Activated CD8-positive, alpha-beta memory T cell treated with anti-CD3 and anti-CD28 coated beads for 1 hour (primary cell): ENCODE data around the gene RPL35.

Experiments used
- DNase-seq, 2 donors: peaks; one replicate each; pipeline ENCODE4 v3.0.0-alpha.2; 2020; ENCODE audit warnings: low read depth in 1 of 2; ENCODE audit errors: extremely low read depth in 1 of 2

The RPL35 gene

DNA sequence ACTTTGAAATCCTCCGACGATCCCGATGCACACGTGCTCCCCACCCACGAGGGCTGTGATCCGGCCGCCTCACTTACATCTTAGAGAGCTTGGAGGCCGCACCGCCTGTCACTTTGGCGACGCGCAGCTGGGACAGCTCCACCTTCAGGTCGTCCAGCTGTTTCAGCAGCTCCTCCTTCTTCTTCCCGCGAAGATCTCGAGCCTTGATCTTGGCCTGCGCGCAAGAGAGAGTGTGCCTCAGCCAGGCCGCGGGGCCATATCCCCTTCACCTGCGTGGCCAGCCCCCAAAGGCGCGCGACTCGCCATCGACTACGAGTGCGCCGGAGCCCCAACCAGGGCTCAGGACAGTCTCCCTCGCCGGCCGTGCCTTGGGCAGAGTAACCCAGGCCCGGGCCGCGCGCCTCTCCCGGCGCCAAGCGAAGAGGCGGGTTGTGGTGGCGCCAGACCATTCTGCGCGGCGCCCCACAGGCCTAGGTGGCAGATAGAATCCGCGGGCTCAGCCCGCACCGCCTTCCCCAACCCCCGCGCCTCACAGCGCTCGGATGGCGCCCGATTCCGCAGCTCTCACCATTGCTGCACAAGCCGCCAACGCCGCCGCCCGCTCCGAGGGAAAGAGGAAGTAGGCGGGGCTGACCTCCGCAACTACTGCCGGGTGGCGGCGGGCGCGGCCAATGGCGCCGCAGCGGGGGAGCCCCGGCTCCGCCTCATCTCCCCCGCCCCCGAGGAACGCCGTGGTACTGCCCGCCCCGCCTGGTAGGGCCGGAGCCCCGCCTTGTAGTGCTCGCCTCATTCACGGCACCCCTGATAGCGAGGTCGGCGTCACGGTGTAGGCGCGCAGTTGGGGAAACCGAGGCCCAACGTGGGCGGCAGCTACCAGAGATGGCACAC lies at the start of gene RPL35, which contains the start of gene ARPC5L:
RPL35 (minus strand) TSS at position 616 of the 888 bp plus-strand sequence; CDS start at position 571, 45 bp downstream.
ARPC5L (plus strand) TSS at position 789 of the 888 bp plus-strand sequence. CDS start 7,161 bp downstream, outside the sequence.
- peak; percentile 86 to 96 for DNase-seq

DNA sequence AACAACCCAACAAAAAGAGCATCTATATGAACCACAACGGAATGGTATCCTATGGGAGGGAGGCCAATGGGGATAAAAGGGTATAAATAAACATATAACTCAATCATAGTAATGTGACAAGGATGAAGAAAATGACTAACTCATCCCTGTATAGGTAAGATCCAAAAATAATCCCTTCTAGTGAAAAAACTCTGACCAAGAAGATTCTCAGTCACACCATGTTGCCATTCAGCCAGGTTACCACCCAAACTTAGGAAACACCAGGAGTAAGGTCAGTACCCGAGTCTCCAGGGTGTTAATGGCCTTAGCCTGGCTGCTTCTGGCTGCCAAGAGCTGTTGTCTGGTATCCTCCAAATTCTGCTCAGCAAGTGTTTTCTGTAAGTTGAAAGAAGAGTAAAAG lies 46.3 kb upstream of the RPL35 start:
- DNase-seq = no peak

DNA sequence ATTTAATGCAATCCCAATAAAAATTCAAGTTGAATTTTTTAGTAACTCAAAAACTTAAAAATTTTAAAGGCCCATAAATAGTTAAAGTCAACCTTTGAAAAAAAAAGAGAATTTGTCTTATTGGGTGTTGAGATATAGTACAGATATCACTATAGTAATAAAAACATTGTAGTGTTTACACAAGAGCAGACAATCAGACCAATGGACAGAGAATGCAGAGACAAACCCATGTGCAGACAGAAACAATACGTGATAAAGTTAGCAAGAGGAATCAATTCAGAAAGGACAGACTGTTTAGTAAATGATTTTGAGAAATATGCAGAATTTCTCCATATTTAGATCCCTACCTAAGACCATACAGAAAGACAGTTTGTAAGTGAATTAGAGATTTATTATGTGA lies 45.2 kb upstream of the RPL35 start:
- no peak for DNase-seq

DNA sequence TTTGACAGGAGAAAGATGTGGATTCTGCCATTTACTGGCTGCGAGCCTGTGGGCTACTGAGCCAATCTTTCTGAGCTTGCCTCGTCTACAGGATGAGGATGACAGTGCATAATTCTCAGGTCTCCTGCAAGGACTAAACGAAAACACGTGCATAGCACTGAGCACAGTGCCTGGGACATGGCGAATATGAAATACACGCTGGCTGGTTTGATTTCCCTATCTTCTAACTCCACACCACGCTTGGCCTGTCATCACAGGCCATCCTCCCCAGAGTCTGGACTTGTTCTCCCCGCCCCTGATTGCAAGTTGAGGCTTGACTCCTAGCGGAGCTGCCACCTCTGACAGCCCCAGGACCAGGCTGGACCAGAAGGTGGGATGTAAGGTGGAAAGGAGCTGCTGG lies 38.1 kb upstream of the RPL35 start:
- DNase-seq = no peak

DNA sequence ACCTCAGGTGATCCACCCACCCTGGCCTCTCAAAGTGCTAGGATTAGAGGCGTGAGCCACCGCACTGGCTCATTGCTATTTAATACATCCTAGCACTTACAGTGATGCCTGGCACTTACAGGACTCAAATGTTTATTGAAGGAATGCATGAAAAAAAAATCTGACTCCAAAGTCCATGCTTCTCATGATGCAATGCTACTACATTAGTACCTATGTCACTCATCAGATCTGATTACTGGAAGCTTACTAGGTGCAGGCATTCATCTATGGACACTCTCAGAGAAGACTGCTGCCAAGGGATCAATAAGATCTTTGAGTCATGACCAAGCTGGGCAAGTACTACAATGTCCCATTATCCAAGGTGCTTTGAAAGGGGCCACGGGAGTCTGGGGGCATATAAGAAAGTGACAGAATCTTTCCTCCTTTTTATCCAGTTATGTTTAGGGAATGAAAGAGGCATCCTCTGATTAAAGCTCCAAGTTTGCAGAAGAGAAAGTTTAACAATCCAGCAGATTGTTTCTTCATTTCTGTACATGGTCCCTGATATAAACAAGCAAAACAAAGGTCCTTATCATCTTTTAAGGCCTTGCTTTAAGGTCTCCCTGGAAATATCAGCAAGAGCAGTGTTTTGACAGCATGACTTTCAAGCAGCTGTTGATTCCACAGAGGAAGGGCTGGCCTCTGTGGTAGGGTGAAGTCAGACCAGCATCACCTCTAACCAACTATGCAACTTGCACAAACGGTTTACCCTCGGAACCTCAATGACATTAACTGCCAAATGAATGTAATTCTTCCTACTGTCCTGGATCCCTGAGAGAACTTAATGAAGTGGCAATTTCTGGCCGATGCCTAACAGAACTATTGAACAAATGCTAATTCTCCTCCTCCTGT lies 36.1 kb upstream of the RPL35 start:
- no peak for DNase-seq

DNA sequence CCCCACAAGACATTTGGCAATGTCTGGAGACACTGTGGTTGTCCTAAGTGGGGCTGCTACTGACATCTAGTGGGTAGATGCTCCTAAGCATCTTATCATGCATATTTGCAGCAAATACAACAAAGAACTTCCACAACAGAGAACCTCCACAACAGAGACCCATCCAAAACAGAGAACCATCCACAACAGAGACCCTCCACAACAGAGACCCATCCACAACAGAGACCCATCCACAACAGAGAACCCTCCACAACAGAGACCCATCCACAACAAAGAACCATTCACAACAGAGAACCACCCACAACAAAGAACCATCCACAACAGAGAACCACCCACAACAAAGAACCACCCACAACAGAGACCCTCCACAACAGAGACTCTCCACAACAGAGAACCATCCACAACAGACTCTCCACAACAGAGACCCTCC lies 33.0 kb upstream of the RPL35 start:
- DNase-seq = peak in 1 of 2 donors; percentile 14

DNA sequence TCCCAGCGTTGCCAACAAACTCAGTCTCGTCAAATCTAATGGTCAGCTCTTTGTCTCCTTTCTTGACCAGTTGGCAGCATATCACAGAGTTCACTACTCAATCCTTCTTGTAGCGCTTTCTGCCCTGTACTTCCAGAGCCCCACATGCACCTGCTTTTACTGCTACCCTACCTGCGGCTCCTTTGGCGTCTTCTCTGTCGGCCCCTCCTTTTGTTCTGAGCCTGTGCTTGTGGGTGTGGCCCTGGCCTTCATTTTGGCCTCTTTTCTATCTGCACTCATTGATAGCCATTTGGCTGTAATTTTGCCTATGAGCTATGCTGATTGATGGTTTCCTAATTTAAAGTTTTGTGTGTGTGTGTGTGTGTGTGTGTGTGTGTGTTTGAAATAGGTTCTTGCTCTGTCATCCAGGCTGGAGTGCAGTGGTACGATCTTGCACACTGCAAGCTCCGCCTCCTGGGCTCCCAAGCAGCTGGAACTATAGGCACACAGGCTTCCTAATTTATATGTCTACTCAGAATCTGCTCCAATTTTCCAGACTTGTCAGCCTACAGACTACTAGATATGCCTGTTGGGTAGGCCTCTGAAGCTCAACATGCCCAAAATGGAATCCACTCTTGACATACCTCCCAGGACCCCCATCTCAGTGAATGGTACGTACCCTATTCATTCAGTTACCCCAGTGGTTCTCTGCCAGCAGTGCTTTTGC lies 32.4 kb upstream of the RPL35 start:
- no peak for DNase-seq

DNA sequence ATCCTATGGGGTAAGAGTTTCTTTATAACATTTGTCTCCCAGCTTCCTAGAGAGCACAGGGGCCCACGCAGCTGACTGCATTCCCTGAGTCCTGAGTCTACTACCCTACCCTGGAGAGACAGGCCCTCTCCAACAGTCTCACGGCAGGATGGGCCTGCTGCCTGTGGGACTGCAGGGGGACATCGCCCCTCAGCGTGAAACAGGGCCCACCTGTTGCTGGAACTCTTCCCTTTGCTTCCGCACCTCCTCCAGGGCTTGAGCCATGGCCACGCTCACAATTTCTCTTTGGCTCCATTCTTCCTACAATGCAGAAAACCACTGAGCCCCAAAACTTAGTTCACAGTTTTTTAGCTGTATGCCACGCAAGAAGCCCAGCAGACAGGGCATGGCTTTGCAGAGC lies 28.4 kb upstream of the RPL35 start:
- no peak for DNase-seq

DNA sequence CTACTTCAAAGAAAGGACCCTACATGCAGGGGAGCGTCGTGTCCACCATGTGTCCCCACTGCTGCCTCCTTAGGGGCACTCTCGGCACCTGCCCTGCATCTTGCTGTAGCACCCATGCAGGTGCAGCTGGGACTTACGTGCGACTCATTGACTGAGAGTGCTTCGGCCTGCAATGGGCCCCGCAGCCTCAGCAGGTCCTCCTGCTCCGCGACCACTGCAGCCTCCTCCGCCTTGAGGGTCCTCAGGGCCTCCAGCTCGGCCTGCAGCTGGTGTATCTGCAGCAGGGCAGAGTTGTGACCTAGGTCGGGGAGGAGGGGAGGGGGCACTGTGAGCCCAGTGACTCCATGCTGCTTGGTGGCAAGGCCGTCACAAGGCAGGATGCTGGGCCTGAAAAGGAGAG lies 27.2 kb upstream of the RPL35 start:
- no peak for DNase-seq

DNA sequence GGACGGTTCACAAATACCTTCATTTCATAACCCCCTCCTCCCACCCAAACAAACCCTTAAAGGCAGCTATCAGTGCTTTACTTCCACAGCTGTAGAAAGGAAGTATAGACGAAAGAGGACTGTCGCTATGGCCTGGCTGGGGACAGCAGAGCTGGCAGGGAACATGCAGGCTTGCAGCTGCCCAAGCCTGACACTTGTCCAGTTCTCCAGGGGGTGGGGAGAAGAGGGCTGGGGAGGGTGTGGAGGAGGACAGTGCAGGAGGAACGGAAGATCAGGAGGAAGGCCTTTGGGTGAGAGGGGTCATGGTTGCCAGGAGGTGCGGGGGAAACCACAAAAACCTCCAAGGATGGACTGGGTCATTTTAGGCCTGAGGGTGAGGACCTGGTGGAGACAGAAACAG lies 26.1 kb upstream of the RPL35 start:
- DNase-seq = no peak

DNA sequence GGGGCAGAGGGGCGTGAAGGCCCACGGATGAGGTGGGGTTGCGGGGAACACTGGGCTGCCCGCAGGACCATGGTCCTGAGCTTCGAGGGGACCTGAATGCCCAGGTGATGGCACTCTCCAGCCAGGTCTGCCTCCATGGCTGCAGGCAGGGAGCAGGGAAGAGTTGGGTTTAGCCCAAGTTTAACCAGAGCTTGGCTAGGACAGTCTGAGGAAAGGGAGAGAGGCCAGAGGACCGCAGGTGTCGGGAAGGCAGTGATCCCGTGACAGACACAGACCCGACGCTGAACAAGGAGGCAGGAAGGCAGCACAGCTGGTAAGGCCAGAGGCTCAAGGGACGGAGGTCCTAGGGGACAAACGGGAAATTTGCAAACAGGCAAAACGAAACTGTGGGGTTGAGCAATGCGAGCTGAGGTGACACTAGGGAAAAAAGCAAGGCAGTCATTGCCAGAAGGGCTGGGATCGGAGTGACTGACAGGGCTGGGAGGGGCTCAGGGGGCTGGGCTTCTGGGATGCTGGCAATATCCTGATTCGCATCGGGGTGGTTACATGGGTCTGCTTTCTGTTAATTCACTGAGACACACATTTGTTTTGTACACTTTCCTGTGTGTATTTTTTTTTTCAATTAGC lies 25.2 kb upstream of the RPL35 start:
- DNase-seq = no peak

DNA sequence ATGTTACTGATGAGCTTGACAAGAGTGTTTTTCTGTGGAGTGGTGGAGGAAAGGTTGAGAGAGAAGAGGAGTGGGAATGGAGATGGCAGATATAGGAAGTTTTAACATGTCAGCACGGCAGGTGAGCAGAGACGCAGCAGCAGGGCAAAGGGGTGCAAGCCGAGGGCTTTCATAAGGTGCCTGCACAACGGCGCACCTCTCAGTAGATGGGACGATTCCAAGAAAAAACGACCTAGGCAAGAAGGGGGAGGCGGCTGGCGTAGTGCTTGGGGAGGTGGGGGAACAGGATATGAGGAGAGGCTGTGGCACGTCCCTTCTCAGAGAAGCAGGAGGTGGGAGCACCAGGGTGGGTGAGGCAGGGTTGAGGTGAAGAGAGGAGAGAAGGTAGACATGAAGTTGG lies 24.7 kb upstream of the RPL35 start:
- no peak for DNase-seq

DNA sequence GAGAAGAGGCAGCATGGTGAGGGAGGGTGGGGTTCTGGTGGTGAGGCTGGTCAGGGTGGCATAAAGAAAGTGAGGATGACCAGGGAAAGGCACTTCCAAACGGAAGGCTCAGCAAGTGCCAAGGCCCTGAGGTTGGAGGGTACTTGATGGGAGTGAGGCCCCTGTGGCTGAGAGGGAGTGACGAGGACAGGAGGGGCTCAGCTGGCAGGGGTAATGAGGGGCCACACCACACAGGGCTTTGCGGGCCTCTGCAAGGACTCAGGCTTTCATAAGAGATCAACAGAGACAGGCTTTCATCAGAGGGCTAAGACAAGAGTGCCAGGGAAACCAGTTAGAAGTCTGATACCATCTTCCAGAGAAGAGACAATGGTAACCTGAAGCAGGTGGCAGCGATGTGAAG lies 23.8 kb upstream of the RPL35 start:
- no peak for DNase-seq

DNA sequence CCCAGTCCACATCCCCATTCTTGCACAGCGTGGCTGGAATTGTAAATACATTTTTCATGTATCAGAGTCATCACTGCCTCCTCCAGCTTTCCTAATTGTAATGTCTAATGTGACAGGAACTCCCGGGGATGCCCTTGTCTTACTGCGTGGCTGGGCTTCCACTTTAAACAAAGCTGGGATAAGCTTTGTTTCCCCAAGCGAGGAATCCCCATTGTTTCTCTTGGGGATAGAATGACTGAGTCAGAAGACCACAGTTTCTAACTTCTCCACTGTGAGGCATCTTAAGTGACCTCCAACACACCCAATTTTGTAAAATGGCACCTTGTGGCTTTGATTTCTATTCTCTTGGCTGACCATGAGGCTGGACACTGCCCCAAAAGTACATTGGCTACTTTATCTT lies 22.6 kb upstream of the RPL35 start:
- DNase-seq = no peak

DNA sequence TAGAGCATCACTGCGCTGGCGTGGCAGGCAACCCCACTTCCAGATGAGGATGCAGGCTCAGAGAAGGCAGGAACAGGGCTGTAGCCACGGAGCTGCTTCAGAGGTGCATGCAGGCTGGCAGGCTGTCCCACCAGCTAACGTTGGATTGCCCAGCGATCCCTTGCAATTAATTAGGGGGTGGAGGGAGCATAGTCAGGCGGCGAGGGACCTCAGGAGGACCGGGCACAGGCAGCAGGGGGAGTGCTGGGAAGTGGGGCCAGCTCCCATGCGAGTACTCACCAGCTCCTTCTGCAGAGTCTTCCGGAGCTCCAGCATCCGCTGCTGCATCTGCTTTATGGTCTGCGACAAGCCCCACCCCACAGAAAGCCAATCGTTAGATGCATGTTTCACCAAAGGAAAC lies 20.5 kb upstream of the RPL35 start:
- DNase-seq = no peak

DNA sequence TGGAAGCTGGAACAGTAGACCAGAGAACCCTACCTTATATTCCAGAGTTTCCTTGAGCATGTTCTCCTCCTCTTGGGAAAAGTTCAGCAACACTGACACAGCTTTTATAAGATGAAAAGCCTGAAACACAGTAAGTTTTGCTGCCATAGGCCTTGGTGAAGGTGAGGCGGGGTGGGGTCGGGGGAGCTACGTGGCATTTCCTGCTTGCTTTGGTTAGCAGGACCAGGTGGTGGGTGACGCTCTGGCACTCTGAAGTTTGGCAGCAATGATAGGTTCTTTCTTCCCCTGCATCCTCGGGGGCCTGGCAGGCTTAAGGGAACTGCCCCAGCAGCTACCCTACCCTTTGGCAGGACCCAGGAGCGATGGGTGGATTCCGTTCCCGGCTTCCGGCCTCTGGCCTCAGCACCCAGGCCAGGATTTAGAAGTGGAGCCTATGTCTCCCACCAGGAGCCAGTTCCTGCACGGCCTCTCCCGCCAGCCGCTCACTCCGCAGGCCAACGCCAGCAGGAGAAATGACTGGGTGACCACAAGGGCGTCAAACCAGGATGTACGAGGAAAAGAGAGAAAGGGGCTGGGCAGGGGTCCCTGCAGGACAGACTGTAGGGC lies 19.5 kb upstream of the RPL35 start:
- no peak for DNase-seq

DNA sequence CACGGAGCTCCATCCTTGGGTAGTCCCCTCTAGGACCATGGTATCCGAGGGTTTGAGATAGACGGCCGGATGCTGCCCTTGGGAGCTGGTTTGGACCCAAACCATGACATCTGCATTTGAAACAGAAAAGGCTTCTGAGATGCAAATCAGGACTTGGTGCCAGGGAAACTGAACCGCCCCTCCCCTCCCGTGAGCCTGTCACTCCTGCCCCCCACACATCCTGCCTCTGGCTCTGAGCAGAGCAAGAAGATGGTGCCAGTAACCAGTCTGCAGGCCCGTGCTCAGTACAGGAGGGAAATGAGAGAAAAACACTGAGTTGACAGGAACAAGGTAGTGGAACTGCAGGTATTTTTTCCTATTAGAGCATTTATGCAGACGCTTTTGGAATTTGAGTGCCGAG lies 18.7 kb upstream of the RPL35 start:
- DNase-seq = no peak

DNA sequence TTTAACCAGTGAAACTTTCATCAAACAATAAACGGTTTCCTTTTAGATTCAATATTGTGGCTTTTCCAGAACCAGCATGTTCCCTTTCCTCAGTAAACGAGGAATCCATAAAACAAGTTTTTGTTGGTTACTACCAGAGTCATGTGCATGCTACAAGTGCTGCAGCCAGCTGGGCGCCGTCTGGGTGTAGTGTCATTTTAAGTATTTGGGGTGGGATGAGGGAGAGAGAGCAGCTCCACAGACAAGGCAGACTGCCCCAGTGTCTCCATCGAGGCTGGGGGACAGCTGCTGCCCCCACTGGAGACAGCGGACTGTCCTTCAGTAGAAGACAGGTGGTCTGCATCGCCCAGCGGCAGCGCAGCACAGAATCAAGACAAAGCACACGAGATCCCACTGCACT lies 17.5 kb upstream of the RPL35 start:
- no peak for DNase-seq

DNA sequence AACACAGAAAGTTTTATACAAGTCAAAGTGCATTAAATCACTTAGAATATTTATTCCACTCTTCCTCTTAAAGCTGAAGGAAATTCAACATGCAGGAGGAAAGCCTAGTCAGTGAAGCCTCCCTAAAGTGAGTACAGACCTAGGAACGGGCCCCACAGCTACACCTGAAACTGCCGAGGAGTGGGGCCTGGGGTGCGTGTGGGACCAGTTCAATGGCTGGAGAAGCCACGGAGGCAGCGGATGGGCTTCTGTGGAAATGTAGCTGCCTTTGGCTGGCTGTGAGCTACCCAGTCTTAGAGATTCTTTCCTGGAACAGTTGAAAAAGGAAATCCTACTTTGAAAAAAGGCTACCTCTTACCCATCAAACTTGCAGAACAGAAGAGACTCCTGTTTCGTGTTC lies 16.8 kb upstream of the RPL35 start:
- DNase-seq = no peak

DNA sequence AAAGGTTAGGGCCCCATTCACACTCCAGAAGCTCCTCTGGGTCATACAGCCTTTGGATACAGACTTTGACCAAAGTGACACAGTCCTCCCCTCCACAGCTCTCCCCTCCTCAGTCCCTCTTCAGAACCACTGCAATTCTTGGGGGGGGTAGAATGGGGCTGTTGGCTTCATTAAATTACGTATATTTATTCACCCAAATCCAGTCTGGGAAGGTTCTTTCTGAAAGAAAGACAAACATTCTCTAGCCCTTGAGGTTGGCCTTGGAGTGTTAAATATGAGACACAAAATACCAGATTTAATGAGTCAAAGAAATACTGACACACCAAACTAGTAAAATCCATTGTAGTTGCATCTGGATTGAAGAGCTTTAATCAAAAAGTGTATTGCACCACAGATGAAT lies 16.3 kb upstream of the RPL35 start:
- DNase-seq = no peak
